GM12892 (cell line): ENCODE measurements around the gene TACR2.

Source experiments
- POLR2A ChIP-seq: IDR thresholded peaks from 2 replicates; pipeline ENCODE4 v1.6.1; 2011; ENCODE audit warnings: low read depth, low read length, control low read depth
- POLR2AphosphoS5 ChIP-seq: IDR thresholded peaks from 2 replicates; pipeline ENCODE4 v1.6.1; 2011; ENCODE audit warnings: low read depth, low read length, control low read depth

DNA sequence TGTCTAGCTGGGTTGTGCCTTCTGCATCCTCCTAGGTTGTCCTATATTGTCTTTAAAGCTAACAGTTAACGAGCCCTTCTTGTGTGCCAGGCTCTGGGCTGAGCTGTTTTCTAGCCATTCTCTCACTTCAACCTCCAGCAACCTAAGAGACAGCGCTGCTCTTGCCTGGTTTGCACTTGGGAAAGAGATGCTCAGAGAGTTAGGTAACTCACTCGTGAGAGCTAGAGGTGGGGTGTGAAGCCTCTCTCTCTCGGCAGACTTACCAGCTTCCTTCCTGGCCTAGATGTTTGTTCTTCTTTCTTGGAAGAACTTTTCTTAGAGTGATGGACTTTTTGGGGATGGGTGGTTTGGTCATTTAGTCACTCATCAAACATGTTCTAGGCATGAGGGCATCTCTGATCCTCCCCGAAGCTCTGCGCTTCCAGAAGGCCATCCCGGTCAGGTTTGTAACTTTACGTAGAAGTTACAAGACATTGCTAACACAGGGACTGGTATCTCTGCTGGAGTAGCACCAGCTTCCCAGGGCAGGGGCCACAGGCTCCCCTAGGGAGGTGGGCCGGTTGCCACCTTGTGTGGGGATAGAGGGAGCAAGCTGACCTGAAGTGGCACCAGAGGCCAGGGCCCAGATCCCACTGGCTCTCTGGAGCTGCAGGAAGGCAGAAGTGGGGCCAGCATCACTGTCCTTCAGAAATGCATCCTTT is 48.9 kb upstream of the TACR2 start:
- TF ChIP-seq POLR2A: no peak
- TF ChIP-seq POLR2AphosphoS5: no peak
